GM15510 (cell line): Measurements from ENCODE around the gene SAMD14.

Experiments
- POLR2A ChIP-seq: IDR thresholded peaks from 3 replicates; pipeline ENCODE4 v1.6.1; 2011; ENCODE audit warnings: borderline replicate concordance; ENCODE audit not compliant: insufficient read length; ENCODE audit errors: extremely low read depth

The SAMD14 gene

GRCh38 chr17:50145532-50146229 lies 15.7 kb upstream of the SAMD14 start:
- TF ChIP-seq POLR2A: no peak

- no peak for TF ChIP-seq POLR2A
Observed at GRCh38 chr17:50144845-50145531, 15.0 kb upstream of the SAMD14 start.

GRCh38 chr17:50144355-50144754 lies 14.4 kb upstream of the SAMD14 start:
- no peak for TF ChIP-seq POLR2A

GRCh38 chr17:50143461-50144176 lies 13.7 kb upstream of the SAMD14 start:
- TF ChIP-seq POLR2A: no peak

- TF ChIP-seq POLR2A: no peak
Observed at GRCh38 chr17:50141745-50142110, 11.8 kb upstream of the SAMD14 start.

GRCh38 chr17:50141026-50141744 lies 11.2 kb upstream of the SAMD14 start:
- TF ChIP-seq POLR2A: no peak

GRCh38 chr17:50139950-50140885 lies 10.3 kb upstream of the SAMD14 start:
- TF ChIP-seq POLR2A: peak; percentile 13

- TF ChIP-seq POLR2A: no peak
Observed at GRCh38 chr17:50139185-50139783, 9.3 kb upstream of the SAMD14 start.

- no peak for TF ChIP-seq POLR2A
Observed at GRCh38 chr17:50137042-50137441, 7.1 kb upstream of the SAMD14 start.

GRCh38 chr17:50136096-50136687 lies 6.2 kb upstream of the SAMD14 start:
- no peak for TF ChIP-seq POLR2A

GRCh38 chr17:50135316-50136095 lies 5.5 kb upstream of the SAMD14 start:
- no peak for TF ChIP-seq POLR2A
